ENCODE results near the gene ADAM19.

Gene ADAM19

DNA sequence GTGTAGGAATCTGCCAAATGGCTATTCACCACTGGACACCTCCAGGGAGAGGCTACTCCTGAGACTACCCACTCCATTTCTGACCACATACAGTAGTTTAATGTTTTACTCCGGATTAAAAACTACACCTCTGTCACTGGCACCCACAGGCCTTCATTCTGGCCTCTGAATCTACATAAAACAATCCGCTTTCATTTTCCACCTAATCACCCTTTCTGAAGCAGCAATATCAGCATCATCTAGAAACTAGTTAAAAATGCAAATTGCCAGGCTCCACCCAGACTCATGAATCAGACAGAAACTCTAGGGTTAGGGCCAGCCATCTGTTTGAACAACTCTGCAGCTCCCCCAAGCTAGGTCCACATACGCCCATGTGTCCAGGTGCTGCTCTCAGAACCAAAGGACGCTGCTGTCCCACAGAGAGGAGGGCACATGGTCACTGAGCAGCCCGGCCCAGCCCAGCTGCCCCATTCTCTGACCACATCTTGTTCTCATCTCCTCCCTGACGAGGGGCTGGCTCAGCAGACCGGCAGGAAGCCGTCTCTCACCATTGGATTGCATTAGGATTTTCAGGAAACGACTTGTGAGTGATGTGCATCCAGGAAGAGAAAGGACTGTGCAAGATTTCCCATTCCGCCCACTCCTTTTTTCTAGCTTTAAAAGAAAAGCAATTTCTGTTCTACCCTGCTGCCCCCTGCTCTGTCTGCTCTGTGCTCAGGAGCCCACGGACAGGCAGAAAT is 34.7 kb downstream of the ADAM19 start:
- DNase-seq: peak; percentile 63

DNA sequence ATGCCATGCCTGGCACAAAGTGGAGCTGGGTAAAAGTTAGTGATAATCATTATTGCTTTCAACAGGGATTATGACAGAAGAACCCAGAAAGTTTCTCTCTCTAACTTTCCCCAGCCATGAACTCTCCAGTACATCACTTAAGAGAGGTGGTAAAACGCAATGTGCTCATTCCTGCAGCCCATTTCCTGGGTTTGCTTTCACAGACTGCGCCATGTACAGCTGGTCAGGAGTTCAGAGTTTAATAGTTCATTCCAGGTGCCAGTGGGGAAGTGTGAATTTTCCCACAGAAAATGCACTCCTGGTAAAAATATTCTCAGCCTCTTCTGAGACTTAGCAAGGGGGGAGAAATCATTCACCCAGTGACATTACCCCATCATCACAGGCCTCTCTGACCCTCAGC is 35.5 kb downstream of the ADAM19 start:
- no peak for DNase-seq

DNA sequence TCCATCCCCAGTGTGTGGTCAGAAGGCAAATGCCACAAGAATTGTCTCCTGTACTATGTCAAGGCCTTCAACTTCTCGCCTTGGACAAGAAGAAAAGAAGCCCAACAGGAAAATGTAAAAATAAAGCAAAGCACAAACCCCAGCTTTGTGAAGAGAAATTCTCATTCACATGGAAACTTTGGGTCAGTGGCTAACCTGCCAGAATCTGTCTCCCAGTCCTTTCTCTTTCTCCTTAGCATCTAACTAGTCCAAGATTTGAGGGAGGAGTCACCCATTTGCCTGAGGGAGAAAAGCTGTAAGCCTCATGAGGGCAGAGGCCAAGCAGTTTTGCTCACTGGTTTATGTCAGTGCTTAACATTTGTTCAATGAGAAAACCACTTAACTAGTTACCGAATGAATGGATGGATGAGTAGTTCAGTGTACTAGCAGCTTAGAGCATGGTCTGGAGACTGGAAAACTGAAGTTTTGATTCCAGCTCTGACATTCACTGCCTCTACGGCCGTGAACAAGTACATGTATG is 36.0 kb downstream of the ADAM19 start:
- DNase-seq: no peak

DNA sequence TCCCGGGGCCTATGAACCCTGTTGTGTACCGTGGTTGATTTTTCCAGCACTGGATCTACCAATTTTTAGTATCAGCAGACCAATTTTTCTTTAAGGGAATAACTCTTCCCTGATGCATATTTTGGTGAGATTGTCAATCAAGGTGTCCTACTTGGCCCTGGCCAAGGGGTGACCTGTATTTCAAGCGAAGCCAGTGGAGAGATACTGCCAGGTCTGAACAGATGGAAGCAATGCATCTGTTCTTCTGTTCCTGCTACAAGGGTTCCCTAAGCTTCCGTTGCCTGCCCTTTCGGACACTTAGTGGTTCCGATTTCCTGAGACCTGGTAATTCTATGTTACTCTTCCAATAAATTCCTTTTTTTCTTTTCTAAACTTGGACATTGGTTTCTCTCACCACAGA is 37.3 kb downstream of the ADAM19 start:
- no peak for DNase-seq

DNA sequence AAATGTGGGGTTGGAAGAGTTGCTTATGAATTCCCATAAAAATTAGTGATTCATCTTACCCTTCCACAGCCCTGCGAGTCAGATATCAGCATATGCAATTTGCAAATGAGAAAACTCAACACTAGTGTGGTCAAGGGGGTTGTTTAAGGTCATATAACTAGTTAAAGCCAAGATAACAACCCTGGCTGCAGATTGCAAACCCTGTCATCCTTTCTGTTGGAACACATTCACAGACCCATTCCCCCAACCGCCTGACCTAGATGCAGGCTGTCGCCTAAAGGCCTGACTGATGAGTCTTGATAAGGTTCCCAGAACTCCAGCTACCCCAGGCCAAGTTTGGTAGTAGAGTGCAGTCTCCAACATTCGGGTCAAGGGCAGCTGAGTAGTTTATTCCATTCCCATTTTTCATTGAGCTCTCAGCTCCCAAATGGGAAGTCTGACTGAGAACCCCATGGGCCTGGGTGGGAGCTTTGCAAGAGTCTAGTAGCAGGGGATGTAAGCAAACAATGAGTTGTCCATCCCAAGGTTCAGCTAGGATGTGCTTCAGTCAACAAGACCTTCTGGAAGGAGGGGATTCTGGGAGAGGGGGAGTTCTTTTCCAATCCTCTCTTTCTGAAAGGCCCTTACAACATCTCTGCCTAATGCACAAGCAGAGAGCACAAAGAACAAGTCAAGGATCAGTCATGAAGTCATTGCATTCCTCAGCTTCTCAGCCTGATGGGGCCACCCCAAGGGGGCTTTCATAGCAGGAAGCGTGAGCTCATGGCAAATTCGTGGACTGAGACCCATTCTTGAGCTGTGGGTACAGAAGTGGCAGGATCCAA is 40.3 kb downstream of the ADAM19 start:
- DNase-seq: no peak

DNA sequence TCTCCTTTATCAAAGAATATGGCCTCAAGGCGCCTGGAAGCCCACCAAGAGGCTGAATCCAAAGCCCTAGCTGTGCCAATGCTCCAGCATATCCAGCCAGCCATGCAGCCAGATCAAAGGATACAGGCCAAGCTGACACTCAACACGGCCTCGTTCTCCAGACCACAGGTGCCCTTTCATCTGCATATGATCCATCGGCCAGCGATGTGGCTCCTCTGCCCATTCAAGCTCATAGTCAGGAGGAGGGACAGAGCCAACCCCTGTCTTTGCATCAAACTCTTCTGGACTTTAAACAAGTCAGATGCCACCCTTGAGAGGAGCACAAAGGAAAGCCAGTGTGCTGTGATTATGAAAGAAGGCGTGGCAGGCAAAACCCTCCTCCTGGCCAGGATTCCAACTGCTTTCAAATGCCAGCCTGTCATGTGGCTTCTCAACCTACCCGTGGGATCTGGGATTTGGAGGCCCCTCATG is 42.5 kb downstream of the ADAM19 start:
- no peak for DNase-seq

DNA sequence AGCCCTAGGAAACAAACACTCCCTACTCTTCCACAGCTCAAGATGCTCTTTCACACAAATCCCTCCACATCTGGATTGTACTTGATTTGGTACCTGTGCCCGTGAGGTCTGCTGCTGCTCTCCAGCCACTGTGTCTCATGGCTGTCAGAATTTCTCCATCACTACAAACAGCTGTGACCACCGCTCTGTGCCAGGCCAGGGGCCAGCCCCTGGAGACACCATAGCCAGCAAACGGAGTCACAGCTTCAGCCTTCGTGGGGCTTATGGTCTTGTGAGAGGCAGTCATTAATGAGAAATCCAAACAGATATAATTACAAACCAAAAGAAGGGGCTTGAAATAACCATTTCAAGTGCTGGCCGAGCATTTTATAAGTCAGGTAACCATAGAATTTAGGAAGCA is 43.6 kb downstream of the ADAM19 start:
- DNase-seq: no peak

DNA sequence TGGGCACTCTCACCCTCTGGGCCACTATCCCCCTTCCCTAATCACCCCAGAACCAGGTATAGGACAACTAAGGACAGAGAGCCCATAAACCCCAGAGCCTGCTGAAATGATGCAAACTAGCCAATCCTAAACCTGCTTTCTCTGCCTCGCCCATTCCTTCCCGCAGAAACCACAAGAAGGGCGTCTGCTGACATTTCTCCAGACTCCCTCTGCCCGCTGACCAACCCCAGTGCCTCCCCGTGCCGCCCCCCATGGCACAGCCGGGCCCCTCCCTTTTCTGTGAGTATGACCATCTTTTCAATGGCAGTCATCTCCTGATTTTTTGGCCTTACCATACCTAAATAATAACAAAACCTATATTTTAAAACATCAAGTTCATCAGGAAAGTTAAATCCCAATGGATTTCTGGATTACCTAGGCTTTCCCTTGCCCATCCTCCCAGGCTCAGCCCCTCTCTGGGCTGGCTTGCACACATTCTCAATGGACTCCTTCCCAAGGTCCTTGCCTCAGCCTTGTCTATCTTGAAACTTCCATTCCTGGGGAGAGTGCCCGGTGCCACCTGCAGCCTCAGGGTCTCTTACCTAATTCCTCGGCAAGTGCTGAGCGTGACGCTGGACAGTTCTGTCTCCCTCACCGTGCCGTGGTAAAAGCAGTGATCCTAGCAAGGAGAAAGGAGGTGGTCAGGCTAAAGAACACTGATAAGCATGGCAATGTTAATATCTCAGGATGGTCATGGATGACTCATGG is 45.2 kb downstream of the ADAM19 start:
- DNase-seq: no peak

DNA sequence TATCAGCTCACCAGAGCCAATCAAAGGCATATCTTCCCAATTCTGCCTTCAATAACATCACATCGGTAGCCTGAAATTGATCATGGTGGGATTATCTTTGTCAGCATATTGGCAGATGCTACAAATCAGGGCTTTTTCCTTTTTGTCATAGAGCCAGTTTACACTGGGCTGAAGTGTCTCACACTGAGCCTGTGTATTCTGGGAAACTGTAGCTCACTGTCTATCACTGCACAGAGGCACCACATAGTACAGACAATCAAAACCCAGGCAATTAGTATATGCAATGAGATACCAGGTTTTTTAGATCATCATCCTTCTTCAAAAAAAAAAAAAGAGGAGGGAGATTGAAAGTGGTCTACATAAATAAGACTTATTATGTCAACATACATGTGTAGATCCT is 46.6 kb downstream of the ADAM19 start:
- DNase-seq: no peak

DNA sequence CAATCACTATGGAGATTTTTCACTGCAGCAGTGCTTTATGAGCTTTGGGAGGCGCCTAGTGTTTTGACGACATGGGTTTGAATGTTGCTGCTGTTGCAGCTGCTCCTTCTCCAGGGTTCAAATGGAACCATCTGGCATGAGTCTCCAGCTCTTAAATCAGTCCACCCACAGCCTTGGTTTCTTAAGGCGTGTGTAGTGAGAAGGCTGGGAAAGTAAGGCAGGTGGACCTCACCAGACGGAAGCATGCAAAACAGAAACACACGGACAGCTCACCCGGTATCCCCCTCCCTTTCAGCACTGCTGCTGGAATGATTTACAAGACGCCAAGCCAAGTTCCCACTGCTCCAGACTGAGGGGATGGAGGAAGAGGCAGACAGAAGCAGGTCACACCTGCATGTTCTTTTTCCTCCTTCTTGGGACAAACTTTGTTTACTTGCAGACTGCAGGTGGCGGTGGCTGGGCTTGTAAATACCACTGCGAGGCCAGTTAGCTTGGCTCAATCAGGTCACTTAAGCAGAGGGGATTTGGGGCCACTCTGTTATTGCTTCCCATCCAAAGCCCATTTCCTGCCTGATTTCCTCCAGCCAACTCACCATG is 47.4 kb downstream of the ADAM19 start:
- DNase-seq: no peak

DNA sequence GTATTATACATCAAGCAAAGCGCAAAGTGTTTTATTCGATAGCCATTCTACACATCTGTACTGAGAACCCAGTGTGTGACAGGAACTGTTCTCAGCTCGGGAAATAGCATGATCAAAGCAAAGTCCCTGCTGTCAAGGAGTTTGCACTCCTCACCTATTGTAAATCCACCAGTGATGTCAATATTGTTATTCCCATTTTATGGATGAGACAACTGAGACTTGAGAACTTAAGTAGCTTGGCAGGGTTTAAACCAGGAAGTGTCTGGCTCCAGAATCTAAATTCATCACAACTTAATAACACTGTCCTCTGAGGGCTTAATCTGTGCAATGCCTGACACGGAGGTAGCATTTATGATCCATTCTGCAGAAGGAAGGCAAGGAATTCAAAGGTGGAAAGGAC is 50.7 kb downstream of the ADAM19 start:
- no peak for DNase-seq

DNA sequence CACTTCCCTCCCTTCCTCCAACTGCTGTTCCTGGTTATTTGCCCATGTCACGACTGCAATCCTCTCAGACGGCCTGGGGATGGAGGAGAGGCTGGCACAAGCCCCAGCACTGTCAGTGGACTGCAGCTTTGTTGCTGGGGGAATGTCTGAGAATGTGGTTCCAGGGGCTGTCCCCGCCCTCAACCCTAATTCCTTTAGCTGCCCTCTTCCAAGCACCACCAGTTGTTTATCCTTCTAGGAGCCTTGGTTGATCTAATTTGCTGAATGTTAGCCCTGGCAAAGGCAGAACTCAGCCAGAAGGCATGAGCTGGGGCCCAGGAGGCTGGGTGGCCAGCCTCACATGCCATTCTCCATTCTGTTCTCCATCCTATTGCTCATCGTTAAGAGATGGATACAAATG is 51.6 kb downstream of the ADAM19 start:
- no peak for DNase-seq

DNA sequence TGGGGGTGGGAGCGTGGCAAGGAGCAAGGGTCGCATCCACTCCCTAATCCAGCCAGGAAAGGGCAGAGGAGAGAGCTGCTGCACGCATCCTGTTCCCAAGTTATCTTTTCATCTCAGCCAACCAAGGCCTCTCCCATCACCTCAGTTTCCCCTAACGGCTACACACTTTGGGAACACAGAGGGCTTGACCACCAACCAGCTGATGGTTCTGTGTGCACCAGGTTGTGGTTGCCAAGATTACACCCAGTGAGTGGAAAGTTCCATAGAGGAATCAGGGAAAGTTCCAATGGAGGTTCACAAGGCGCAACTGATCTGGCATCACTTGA is 53.9 kb downstream of the ADAM19 start:
- DNase-seq: no peak

DNA sequence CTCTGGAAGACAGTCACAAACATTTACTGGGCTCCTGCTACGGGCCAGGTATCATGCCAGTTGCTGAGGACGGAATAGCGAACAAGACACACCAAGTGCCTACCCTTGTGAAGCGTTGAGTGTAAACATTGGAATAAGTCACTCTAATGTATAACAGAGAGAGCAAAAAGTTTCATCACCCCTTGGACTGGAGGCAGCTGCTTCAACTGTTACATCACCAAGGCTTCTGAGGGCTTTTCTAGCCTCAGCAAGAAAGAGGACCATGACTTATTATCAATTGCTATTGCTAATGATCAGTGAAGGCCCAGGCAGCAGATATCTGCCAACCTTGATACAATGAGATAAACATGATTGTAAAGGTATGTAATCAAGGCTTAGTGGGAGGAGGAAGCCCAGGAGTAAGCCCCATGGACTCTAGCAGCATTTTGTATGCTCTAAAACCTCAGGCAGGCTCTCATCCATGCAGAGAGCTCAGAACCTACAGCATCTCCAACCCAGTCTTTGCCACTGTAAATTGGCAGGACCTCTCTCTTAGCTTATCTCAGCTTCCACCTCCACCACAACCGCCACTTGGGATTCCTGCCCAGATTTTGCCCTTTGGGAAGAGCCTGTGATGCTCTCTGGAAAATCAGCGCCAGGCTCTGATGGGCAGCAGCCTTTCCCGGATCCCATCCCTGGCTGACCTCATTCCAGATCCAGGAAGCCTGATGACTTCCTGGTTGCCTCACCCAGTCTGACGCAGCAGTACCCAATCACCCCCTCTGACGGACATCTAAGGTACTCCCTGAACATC is 54.5 kb downstream of the ADAM19 start:
- no peak for DNase-seq

DNA sequence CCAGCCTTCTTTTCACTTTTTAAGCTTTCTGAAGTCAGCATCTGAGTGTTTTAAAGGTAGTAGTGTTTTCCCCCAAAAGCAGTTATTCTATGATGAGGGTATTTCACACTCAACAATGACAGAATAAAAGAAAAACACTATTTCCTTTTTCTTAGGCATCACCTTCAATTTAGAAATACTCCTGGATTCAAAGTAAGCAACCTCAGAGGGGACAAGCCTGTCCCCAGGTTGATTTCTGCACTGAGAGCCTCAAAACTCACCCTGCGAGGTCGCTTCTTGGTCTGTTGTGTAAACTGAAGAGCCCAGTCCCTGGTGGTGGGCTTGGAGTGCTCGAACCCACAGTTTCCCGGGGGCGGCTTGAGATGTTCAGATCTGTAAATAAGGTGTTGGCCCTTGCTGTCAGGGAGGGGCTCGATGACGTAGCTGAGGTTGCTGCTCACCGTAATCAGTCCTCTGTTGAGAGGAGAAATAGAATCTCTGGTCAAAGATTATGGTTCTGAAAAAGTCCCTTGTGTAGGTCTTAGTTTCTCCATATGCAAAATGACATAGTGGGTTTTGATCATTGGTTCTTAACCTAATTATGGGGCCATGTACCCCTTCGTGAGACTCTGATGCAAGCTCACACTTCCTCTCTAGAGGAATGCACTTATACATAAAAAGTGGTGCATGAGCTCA is 55.9 kb downstream of the ADAM19 start:
- no peak for DNase-seq

DNA sequence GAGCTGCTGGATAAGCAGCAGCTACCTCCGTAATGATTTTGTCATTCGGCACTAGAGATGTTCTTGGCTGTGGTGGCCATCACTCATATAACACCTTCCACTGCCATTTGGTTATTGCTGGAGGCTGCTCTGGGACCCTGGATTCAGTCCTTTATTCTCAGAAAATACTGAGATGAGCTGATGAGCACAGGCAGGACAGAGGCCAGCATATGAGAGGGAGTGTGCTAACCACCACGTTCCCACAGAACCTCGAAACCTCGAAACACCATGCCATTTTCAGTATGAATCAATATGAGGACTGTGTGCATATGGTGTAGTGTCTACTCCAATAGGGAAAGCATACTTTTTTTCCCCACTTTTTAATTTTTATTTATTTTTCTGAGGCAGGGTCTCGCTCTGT is 56.6 kb downstream of the ADAM19 start:
- peak; percentile 31 for DNase-seq

DNA sequence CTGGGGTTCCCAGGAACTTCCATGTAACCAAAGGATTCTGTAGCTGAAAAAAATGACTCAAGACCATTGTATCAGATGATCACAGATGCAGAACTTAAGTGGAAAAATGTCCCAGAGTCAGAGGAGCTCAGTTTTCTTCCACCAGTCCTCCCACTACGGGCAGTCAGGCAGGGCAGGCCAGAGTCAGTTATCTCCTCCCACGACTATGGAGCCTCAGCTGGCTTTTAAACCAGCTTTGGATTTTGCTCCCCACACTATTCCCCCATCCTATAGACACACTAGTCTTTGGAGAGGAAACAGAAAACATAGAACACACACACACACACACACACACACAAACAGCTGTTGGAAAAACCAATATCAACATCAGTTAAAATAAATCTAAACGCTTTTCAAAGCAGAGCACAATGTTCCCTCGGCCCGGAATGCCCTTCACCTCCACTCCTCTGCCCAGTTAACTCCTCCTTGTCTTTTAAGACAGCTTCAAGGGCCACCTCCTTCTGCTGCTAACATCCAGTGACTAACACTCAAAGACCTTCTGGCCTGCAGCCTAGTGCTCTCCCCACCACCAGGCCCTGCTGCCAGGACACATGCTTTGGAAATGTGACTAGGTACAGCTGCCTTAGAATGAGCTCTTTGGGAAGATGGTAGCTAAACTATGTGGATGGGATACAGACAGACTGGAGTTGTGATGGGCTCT is 58.8 kb downstream of the ADAM19 start:
- DNase-seq: no peak

DNA sequence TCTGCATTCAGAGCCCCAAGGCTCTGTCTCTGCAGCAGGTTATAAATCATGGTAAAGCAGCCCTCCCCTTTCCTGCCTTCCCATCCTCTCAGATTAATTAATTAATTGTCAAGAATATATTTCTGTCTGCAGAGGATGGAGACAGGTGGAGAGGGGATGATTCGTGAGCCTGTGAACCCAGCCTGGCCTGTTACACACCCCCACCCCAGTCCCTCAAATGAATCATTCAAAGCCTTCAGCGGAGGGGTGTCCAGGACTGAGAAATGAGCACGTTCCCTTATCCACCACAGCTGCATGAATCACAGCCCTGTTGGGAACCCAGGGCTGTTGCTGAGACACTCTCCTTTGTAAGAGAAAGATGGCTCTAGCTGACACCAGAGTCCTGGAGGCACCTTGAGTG is 59.6 kb downstream of the ADAM19 start:
- DNase-seq: peak; percentile 53

DNA sequence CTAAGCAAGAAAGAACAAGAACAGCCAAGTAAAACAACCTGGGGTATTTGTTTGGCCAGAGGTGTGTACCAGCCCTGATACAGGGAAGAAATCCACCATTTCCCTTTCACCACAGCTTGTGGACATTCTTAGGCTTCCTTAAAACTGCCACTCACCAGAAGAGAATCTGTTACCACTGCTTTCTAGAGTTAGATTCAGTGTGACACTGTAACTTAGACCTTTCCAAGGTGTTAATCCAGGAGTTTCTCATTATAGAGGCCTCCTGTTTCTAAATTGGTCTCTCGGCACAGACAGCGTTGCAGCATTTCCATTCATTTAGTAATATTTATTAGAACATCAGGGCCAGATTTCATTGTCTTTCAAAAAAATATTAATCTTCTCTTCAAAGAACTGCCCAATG is 60.6 kb downstream of the ADAM19 start:
- DNase-seq: no peak

DNA sequence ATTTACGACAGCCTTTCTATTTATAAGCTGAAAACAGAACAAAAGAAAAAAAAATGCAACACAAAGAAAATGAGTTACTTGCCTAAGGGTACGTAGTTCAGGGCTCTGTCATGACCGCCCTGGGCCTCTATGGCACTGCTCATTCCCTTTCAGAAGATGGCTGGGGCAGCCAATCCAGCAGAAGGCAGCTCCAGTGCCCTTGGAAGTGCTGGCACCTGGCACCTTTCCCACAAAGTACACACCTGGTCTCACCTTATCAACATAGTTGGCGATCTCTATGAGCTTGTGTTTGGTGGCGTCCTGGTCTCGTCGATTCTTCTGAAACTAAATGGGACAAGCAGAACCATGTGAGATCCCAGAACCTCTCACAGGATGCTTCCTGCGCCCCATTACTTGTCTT is 62.4 kb downstream of the ADAM19 start:
- DNase-seq: no peak
